ENCODE data around the gene LRRFIP1. TPM values are rescaled to one million over a fixed set of nuclear protein-coding genes. Genes with fewer than 3 reads are reported as not detected.

Gene LRRFIP1
- total RNA-seq, 1 donor from 2014 or later, result 150 TPM

GRCh38 chr2:237700512-237701032, 73.2 kb downstream of the LRRFIP1 start:
- DNase-seq (ENCODE audit: extremely low read depth, low read depth, low spot score), result no peak

GRCh38 chr2:237701033-237701858, 73.9 kb downstream of the LRRFIP1 start:
- no peak for DNase-seq (ENCODE audit: extremely low read depth, low read depth, low spot score)

GRCh38 chr2:237701859-237702390, 74.5 kb downstream of the LRRFIP1 start:
- no peak for DNase-seq (ENCODE audit: extremely low read depth, low read depth, low spot score)

- no peak for DNase-seq (ENCODE audit: extremely low read depth, low read depth, low spot score)
Observed at GRCh38 chr2:237702441-237703391, 75.3 kb downstream of the LRRFIP1 start.

- DNase-seq (ENCODE audit: extremely low read depth, low read depth, low spot score), result no peak
Observed at GRCh38 chr2:237704501-237705434, 77.4 kb downstream of the LRRFIP1 start.

- no peak for DNase-seq (ENCODE audit: extremely low read depth, low read depth, low spot score)
Observed at GRCh38 chr2:237706257-237706656, 78.9 kb downstream of the LRRFIP1 start.

GRCh38 chr2:237708065-237708398, 80.6 kb downstream of the LRRFIP1 start:
- no peak for DNase-seq (ENCODE audit: extremely low read depth, low read depth, low spot score)

GRCh38 chr2:237708491-237708890, 81.1 kb downstream of the LRRFIP1 start:
- DNase-seq (ENCODE audit: extremely low read depth, low read depth, low spot score), result no peak

GRCh38 chr2:237708961-237709360, 81.6 kb downstream of the LRRFIP1 start:
- no peak for DNase-seq (ENCODE audit: extremely low read depth, low read depth, low spot score)

- no peak for DNase-seq (ENCODE audit: extremely low read depth, low read depth, low spot score)
Observed at GRCh38 chr2:237711458-237712150, 84.2 kb downstream of the LRRFIP1 start.

- no peak for DNase-seq (ENCODE audit: extremely low read depth, low read depth, low spot score)
Observed at GRCh38 chr2:237712477-237713377, 85.3 kb downstream of the LRRFIP1 start.

- no peak for DNase-seq (ENCODE audit: extremely low read depth, low read depth, low spot score)
Observed at GRCh38 chr2:237714690-237715458, 87.5 kb downstream of the LRRFIP1 start.

GRCh38 chr2:237715459-237715947, 88.1 kb downstream of the LRRFIP1 start:
- DNase-seq (ENCODE audit: extremely low read depth, low read depth, low spot score), result no peak

GRCh38 chr2:237716011-237716410, 88.6 kb downstream of the LRRFIP1 start:
- no peak for DNase-seq (ENCODE audit: extremely low read depth, low read depth, low spot score)

GRCh38 chr2:237717366-237718276, 90.2 kb downstream of the LRRFIP1 start:
- no peak for DNase-seq (ENCODE audit: extremely low read depth, low read depth, low spot score)

GRCh38 chr2:237718277-237718634, 90.9 kb downstream of the LRRFIP1 start:
- no peak for DNase-seq (ENCODE audit: extremely low read depth, low read depth, low spot score)

- DNase-seq (ENCODE audit: extremely low read depth, low read depth, low spot score), result no peak
Observed at GRCh38 chr2:237720444-237720843, 93.1 kb downstream of the LRRFIP1 start.
